Omental fat pad (tissue), 4 donors: ENCODE results near the gene CLEC16A. TPM values are rescaled to one million over a fixed set of nuclear protein-coding genes. Genes with fewer than 3 reads are reported as not detected.

Source experiments
- ATAC-seq: fragments of 150-250 bp; one replicate; pipeline ENCODE4 v1.9.1; 2016; ENCODE audit warnings: mild to moderate bottlenecking, moderate library complexity; ENCODE audit not compliant: low FRiP score
- DNase-seq: peaks from one replicate; pipeline ENCODE4 v3.0.0-alpha.2; 2019; ENCODE audit warnings: low spot score
- CTCF ChIP-seq, 3 donors: fragments of 450-650 bp; IDR thresholded peaks; one replicate each; pipeline ENCODE4 v1.5.1; 2016 to 2017; ENCODE audit warnings: antibody characterized with exemption in 3 of 3, mild to moderate bottlenecking in 3 of 3, moderate library complexity in 2 of 3
- total RNA-seq, 4 donors: library from RNA; depleted of rRNA; stranded (reverse); fragments of >200 nt; gene quantifications; one replicate each; pipeline ENCODE4 v1.1.0, GENCODE V29; 2016

The CLEC16A gene
- total RNA-seq, 4 donors from 2014 or later: 24.0 to 36.9 (median 29.5) TPM

GRCh38 chr16:11109566-11109965 is 165.2 kb downstream of the CLEC16A start:
- TF ChIP-seq CTCF (IDR thresholded peaks at IDR 0.05): no peak
- ATAC-seq: no peak

GRCh38 chr16:11111150-11111549 is 166.8 kb downstream of the CLEC16A start:
- TF ChIP-seq CTCF (IDR thresholded peaks at IDR 0.05): no peak
- DNase-seq: no peak
- ATAC-seq: no peak

More at GRCh38 chr16:11109566-11109965, 165.2 kb downstream of the CLEC16A start:
- DNase-seq: no peak

GRCh38 chr16:11111856-11112634 is 167.7 kb downstream of the CLEC16A start:
- ATAC-seq (no peak), DNase-seq (no peak)
- TF ChIP-seq CTCF (IDR thresholded peaks at IDR 0.05): no peak

- TF ChIP-seq CTCF (IDR thresholded peaks at IDR 0.05): no peak
- no peak for ATAC-seq
- no peak for DNase-seq
These were observed 168.5 kb downstream of the CLEC16A start for GRCh38 chr16:11112723-11113348.

- no peak for ATAC-seq
These were observed 170.2 kb downstream of the CLEC16A start for GRCh38 chr16:11114366-11115164.

More at GRCh38 chr16:11114366-11115164, 170.2 kb downstream of the CLEC16A start:
- DNase-seq: no peak
- no peak for TF ChIP-seq CTCF (IDR thresholded peaks at IDR 0.05)
